ENCODE measurements around the gene GATD1. TPM values are rescaled to one million over a fixed set of nuclear protein-coding genes. Genes with fewer than 3 reads are reported as not detected.

The GATD1 gene
- total RNA-seq, 1 experiment from 2014 or later, result 91.5 TPM

GRCh38 chr11:823441-824291 is 46.4 kb upstream of the GATD1 start:
- no peak overlapping the region for H3K4me3 ChIP-seq (ENCODE audit: low read depth, low read length)
- intact Hi-C loops (cut with micrococcal nuclease; ENCODE audit: unreplicated experiment), result no loop called here
- peaks cover 13% of the 10 kb centered on the region for H3K4me1 Mint-ChIP-seq (ENCODE audit: low read depth, unreplicated experiment)
- H3K36me3 ChIP-seq (ENCODE audit: control insufficient read depth, insufficient read depth, low read length), result peaks cover 2% of the 10 kb centered on the region
- no peak for TF ChIP-seq CTCF (IDR thresholded peaks at IDR 0.05; ENCODE audit: insufficient read depth in 1 of 2, low read depth in 1 of 2, low read length in 1 of 2, severe bottlenecking in 1 of 2, unreplicated experiment in 1 of 2)
- CTCF ChIA-PET, result interaction anchor here (0.6 kb wide), 1 partner anchor 12 kb away, joined by 4 read pairs; no protein-coding TSS in a partner anchor
- no peaks in the 10 kb centered on the region for H3K27me3 ChIP-seq (replicated peaks; ENCODE audit: control insufficient read depth, insufficient read depth, low read length)
- no TSS peak for BruUV-seq (replicated peaks)
- H3K27ac Mint-ChIP-seq (ENCODE audit: unreplicated experiment), result no peak overlapping the region
- no peak for DNase-seq
- H3K9me3 Mint-ChIP-seq (ENCODE audit: unreplicated experiment), result no peaks in the 10 kb centered on the region
- H3K9me3 ChIP-seq, result no peaks in the 10 kb centered on the region
- H3K36me3 Mint-ChIP-seq (ENCODE audit: insufficient read depth, unreplicated experiment), result peaks cover 43% of the 10 kb centered on the region
- peaks cover 48% of the 10 kb centered on the region for H3K4me1 ChIP-seq
- H3K4me3 Mint-ChIP-seq (ENCODE audit: unreplicated experiment), result no peak overlapping the region
- H3K27me3 Mint-ChIP-seq (ENCODE audit: insufficient read depth, unreplicated experiment), result no peaks in the 10 kb centered on the region
- POLR2A ChIA-PET, result no interaction called here

- DNase-seq, result no peak
- Mint-ChIP-seq H3K27me3 (ENCODE audit: insufficient read depth, unreplicated experiment) (no peaks in the 10 kb centered on the region), H3K4me3 (ENCODE audit: unreplicated experiment) (peak overlapping the region; percentile 76), H3K4me1 (ENCODE audit: low read depth, unreplicated experiment) (no peaks in the 10 kb centered on the region), H3K27ac (ENCODE audit: unreplicated experiment) (no peak overlapping the region), H3K36me3 (ENCODE audit: insufficient read depth, unreplicated experiment) (peaks cover 49% of the 10 kb centered on the region), H3K9me3 (ENCODE audit: unreplicated experiment) (no peaks in the 10 kb centered on the region)
- POLR2A ChIA-PET, result no interaction called here
- BruUV-seq (replicated peaks), result no TSS peak
- CTCF ChIA-PET, result no interaction called here
- no peaks in the 10 kb centered on the region for H3K27me3 ChIP-seq (replicated peaks; ENCODE audit: control insufficient read depth, insufficient read depth, low read length)
- H3K4me3 ChIP-seq (ENCODE audit: low read depth, low read length), result no peak overlapping the region
- peaks cover 44% of the 10 kb centered on the region for H3K4me1 ChIP-seq
- H3K36me3 ChIP-seq (ENCODE audit: control insufficient read depth, insufficient read depth, low read length), result peaks cover 2% of the 10 kb centered on the region
- intact Hi-C loops (cut with micrococcal nuclease; ENCODE audit: unreplicated experiment), result no loop called here
- no peaks in the 10 kb centered on the region for H3K9me3 ChIP-seq
- TF ChIP-seq CTCF (IDR thresholded peaks at IDR 0.05; ENCODE audit: insufficient read depth in 1 of 2, low read depth in 1 of 2, low read length in 1 of 2, severe bottlenecking in 1 of 2, unreplicated experiment in 1 of 2), result no peak
These were observed 44.5 kb upstream of the GATD1 start for GRCh38 chr11:821512-822371.

Data from Caco-2 (cell line).